Measurements from ENCODE around the gene CCDC187. TPM values are rescaled to one million over a fixed set of nuclear protein-coding genes. Genes with fewer than 3 reads are reported as not detected.
A peak's percentile ranks its signal among the peaks of the same experiment; 100 is the strongest.

CCDC187 gene
- total RNA-seq, 5 donors from 2014 or later (not counting 1 experiment from before 2014, with no cell fraction given): 0.07 to 0.20 (median 0.09) TPM; not detected in 1

- Histone ChIP-seq H3K27me3 (replicated peaks in 1 of 2; ENCODE audit: control insufficient read depth in 2 of 2, extremely low read depth in 1 of 2, insufficient read depth in 2 of 2, low read length in 1 of 2) (no peaks in the 10 kb centered on the region), H3K4me1 (ENCODE audit: control insufficient read depth in 1 of 2, extremely low read depth in 1 of 2, insufficient read depth in 2 of 2, low read length in 2 of 2) (peaks cover 17 to 40% of the 10 kb centered on the region in 2 experiments), H3K36me3 (ENCODE audit: control insufficient read depth in 2 of 2, extremely low read depth in 1 of 2, insufficient read depth in 1 of 2, low read length in 1 of 2) (no peaks in the 10 kb centered on the region), H3K4me3 (ENCODE audit: control insufficient read depth in 1 of 2, extremely low read depth in 1 of 2, low read length in 1 of 2) (no peak overlapping the region), H3K9me3 (no peaks in the 10 kb centered on the region), H3K27ac (ENCODE audit: low read length) (no peak overlapping the region)
- DNase-seq: no peak
- peaks cover 26 to 33% (median 33%) of the 10 kb centered on the region in 3 donors for H3K4me1 Mint-ChIP-seq
- ChIA-PET CTCF (no interaction called here), POLR2A (interaction anchor here in 1 of 2 donors (0.6 kb wide), 1 partner anchor 422 kb away, joined by 3 read pairs; no protein-coding TSS in a partner anchor)
- peak overlapping the region in 1 of 3 donors; percentile 39 for H3K4me3 Mint-ChIP-seq
- H3K27ac Mint-ChIP-seq: no peak overlapping the region
- no peak for ATAC-seq (replicated peaks in 1 of 4)
- H3K9me3 Mint-ChIP-seq: no peaks in the 10 kb centered on the region
- 88% methylated on average over 23 of the region's 26 CpGs for WGBS (ENCODE audit: insufficient coverage)
- no peaks in the 10 kb centered on the region for H3K27me3 Mint-ChIP-seq
- H3K36me3 Mint-ChIP-seq: no peaks in the 10 kb centered on the region
Observed at GRCh38 chr9:136246849-136247550, 56.9 kb downstream of the CCDC187 start.

GRCh38 chr9:136245219-136246150 is 58.4 kb downstream of the CCDC187 start, which contains the start of gene QSOX2:
Gene QSOX2 (minus strand): TSS chr9:136245812. CDS start chr9:136245803, 9 bp downstream.
- peaks cover 17 to 48% of the 10 kb centered on the region in 2 experiments for H3K4me1 ChIP-seq (ENCODE audit: control insufficient read depth in 1 of 2, extremely low read depth in 1 of 2, insufficient read depth in 2 of 2, low read length in 2 of 2)
- CTCF ChIA-PET: no interaction called here
- ATAC-seq (replicated peaks in 1 of 4) (peak; percentile 84 to 89 (median 86)), DNase-seq (peak; percentile 67 to 92 (median 78))
- no peaks in the 10 kb centered on the region for H3K9me3 ChIP-seq
- Mint-ChIP-seq H3K9me3 (no peaks in the 10 kb centered on the region), H3K27me3 (no peaks in the 10 kb centered on the region), H3K36me3 (no peaks in the 10 kb centered on the region), H3K27ac (peak within 1 kb of the TSS; percentile 88 to 91), H3K4me3 (peak within 1 kb of the TSS; percentile 91 to 98 (median 92)), H3K4me1 (peaks cover 33 to 46% (median 43%) of the 10 kb centered on the region in 3 donors)
- peak within 1 kb of the TSS; percentile 57 for H3K27ac ChIP-seq (ENCODE audit: low read length)
- POLR2A ChIA-PET: no interaction called here
- H3K27me3 ChIP-seq (replicated peaks in 1 of 2; ENCODE audit: control insufficient read depth in 2 of 2, extremely low read depth in 1 of 2, insufficient read depth in 2 of 2, low read length in 1 of 2): no peaks in the 10 kb centered on the region
- WGBS (ENCODE audit: insufficient coverage): under 1% methylated on average over 84 of the region's 112 CpGs
- peak within 1 kb of the TSS; percentile 52 to 75 for H3K4me3 ChIP-seq (ENCODE audit: control insufficient read depth in 1 of 2, extremely low read depth in 1 of 2, low read length in 1 of 2)
- H3K36me3 ChIP-seq (ENCODE audit: control insufficient read depth in 2 of 2, extremely low read depth in 1 of 2, insufficient read depth in 1 of 2, low read length in 1 of 2): peaks cover 0 to 2% of the 10 kb centered on the region in 2 donors

- Histone ChIP-seq H3K4me1 (ENCODE audit: control insufficient read depth in 1 of 2, extremely low read depth in 1 of 2, insufficient read depth in 2 of 2, low read length in 2 of 2) (peaks cover 17 to 48% of the 10 kb centered on the region in 2 experiments), H3K4me3 (ENCODE audit: control insufficient read depth in 1 of 2, extremely low read depth in 1 of 2, low read length in 1 of 2) (peak overlapping the region; percentile 52 to 75), H3K27ac (ENCODE audit: low read length) (peak overlapping the region; percentile 42), H3K36me3 (ENCODE audit: control insufficient read depth in 2 of 2, extremely low read depth in 1 of 2, insufficient read depth in 1 of 2, low read length in 1 of 2) (peaks cover 0 to 2% of the 10 kb centered on the region in 2 donors), H3K9me3 (no peaks in the 10 kb centered on the region), H3K27me3 (replicated peaks in 1 of 2; ENCODE audit: control insufficient read depth in 2 of 2, extremely low read depth in 1 of 2, insufficient read depth in 2 of 2, low read length in 1 of 2) (no peaks in the 10 kb centered on the region)
- no peaks in the 10 kb centered on the region for H3K9me3 Mint-ChIP-seq
- DNase-seq: peak in 1 of 35 experiments; percentile 23
- POLR2A ChIA-PET: no interaction called here
- WGBS (ENCODE audit: insufficient coverage): 1% methylated on average over 6 of the region's 6 CpGs
- peaks cover 33 to 46% (median 43%) of the 10 kb centered on the region in 3 donors for H3K4me1 Mint-ChIP-seq
- H3K27me3 Mint-ChIP-seq: no peaks in the 10 kb centered on the region
- H3K27ac Mint-ChIP-seq: peak overlapping the region; percentile 88 to 91
- H3K36me3 Mint-ChIP-seq: no peaks in the 10 kb centered on the region
- no peak for ATAC-seq (replicated peaks in 1 of 4)
- CTCF ChIA-PET: no interaction called here
- peak overlapping the region; percentile 91 to 98 (median 92) for H3K4me3 Mint-ChIP-seq
Observed at GRCh38 chr9:136244969-136245218, 59.0 kb downstream of the CCDC187 start.

GRCh38 chr9:136244122-136244968 is 59.5 kb downstream of the CCDC187 start:
- ChIA-PET CTCF (no interaction called here), POLR2A (no interaction called here)
- H3K9me3 Mint-ChIP-seq: no peaks in the 10 kb centered on the region
- no peaks in the 10 kb centered on the region for H3K9me3 ChIP-seq
- peak overlapping the region; percentile 42 for H3K27ac ChIP-seq (ENCODE audit: low read length)
- no peaks in the 10 kb centered on the region for H3K27me3 ChIP-seq (replicated peaks in 1 of 2; ENCODE audit: control insufficient read depth in 2 of 2, extremely low read depth in 1 of 2, insufficient read depth in 2 of 2, low read length in 1 of 2)
- peak overlapping the region; percentile 52 to 75 for H3K4me3 ChIP-seq (ENCODE audit: control insufficient read depth in 1 of 2, extremely low read depth in 1 of 2, low read length in 1 of 2)
- WGBS (ENCODE audit: insufficient coverage): 7% methylated on average over 3 of the region's 11 CpGs
- H3K36me3 Mint-ChIP-seq: no peaks in the 10 kb centered on the region
- H3K27me3 Mint-ChIP-seq: no peaks in the 10 kb centered on the region
- H3K4me1 Mint-ChIP-seq: peaks cover 33 to 51% (median 44%) of the 10 kb centered on the region in 3 donors
- peak in 30 of 35 experiments; percentile 11 to 66 (median 30) for DNase-seq
- peak overlapping the region; percentile 88 to 91 for H3K27ac Mint-ChIP-seq
- H3K4me3 Mint-ChIP-seq: peak overlapping the region; percentile 91 to 98 (median 92)
- peaks cover 17 to 48% of the 10 kb centered on the region in 2 experiments for H3K4me1 ChIP-seq (ENCODE audit: control insufficient read depth in 1 of 2, extremely low read depth in 1 of 2, insufficient read depth in 2 of 2, low read length in 2 of 2)
- H3K36me3 ChIP-seq (ENCODE audit: control insufficient read depth in 2 of 2, extremely low read depth in 1 of 2, insufficient read depth in 1 of 2, low read length in 1 of 2): peaks cover 0 to 2% of the 10 kb centered on the region in 2 donors
- peak in 2 of 4 experiments; percentile 25 to 44 for ATAC-seq (replicated peaks in 1 of 4)

- Histone ChIP-seq H3K27ac (ENCODE audit: low read length) (peak overlapping the region; percentile 42), H3K4me3 (ENCODE audit: control insufficient read depth in 1 of 2, extremely low read depth in 1 of 2, low read length in 1 of 2) (no peak overlapping the region)
- 45% methylated on average over 2 of the region's 4 CpGs for WGBS (ENCODE audit: insufficient coverage)
Observed at GRCh38 chr9:136243631-136244030, 60.3 kb downstream of the CCDC187 start.

More at GRCh38 chr9:136243631-136244030, 60.3 kb downstream of the CCDC187 start:
- Mint-ChIP-seq H3K4me3 (peak overlapping the region; percentile 91 to 98 (median 92)), H3K27ac (peak overlapping the region; percentile 88 to 91), H3K27me3 (no peaks in the 10 kb centered on the region), H3K9me3 (no peaks in the 10 kb centered on the region), H3K36me3 (no peaks in the 10 kb centered on the region), H3K4me1 (peaks cover 33 to 56% (median 44%) of the 10 kb centered on the region in 3 donors)
- Histone ChIP-seq H3K36me3 (ENCODE audit: control insufficient read depth in 2 of 2, extremely low read depth in 1 of 2, insufficient read depth in 1 of 2, low read length in 1 of 2) (peaks cover 0 to 2% of the 10 kb centered on the region in 2 donors), H3K27me3 (replicated peaks in 1 of 2; ENCODE audit: control insufficient read depth in 2 of 2, extremely low read depth in 1 of 2, insufficient read depth in 2 of 2, low read length in 1 of 2) (no peaks in the 10 kb centered on the region), H3K4me1 (ENCODE audit: control insufficient read depth in 1 of 2, extremely low read depth in 1 of 2, insufficient read depth in 2 of 2, low read length in 2 of 2) (peaks cover 17 to 48% of the 10 kb centered on the region in 2 experiments), H3K9me3 (no peaks in the 10 kb centered on the region)
- ATAC-seq (replicated peaks in 1 of 4): no peak
- ChIA-PET CTCF (interaction anchor here in 1 of 2 donors (0.6 kb wide), 1 partner anchor 1429 kb away, joined by 3 read pairs; no protein-coding TSS in a partner anchor), POLR2A (no interaction called here)
- no peak for DNase-seq

All from T-cell (primary cell).